Calu3 (cell line): Measurements from ENCODE around the gene SDCBP2. TPM values are rescaled to one million over a fixed set of nuclear protein-coding genes. Genes with fewer than 3 reads are reported as not detected.

Source experiments
- BruUV-seq: library from RNA; stranded (reverse); fragments of 400-500 nt; replicated peaks from 2 replicates; lab custom pipeline; 2021; lab: Mats Ljungman, UMichigan
- CTCF ChIA-PET: fragments of 300-600 bp; sonication (Branson Sonifier 250); formaldehyde crosslinking; loops from one replicate; lab custom pipeline; 2022; ENCODE audit warnings: antibody characterized with exemption; lab: Charles Lee
- DNase-seq: peaks from one replicate; pipeline ENCODE4 v3.0.0; 2022
- H3K27ac Mint-ChIP-seq: one replicate; pipeline ENCODE4 v1.8.0; 2022; ENCODE audit warnings: mixed read lengths; ENCODE audit not compliant: unreplicated experiment
- H3K27me3 Mint-ChIP-seq: one replicate; pipeline ENCODE4 v1.8.0; 2022; ENCODE audit warnings: mixed read lengths; ENCODE audit not compliant: unreplicated experiment
- H3K36me3 Mint-ChIP-seq: one replicate; pipeline ENCODE4 v1.8.0; 2022; ENCODE audit warnings: mild to moderate bottlenecking, moderate library complexity, mixed read lengths; ENCODE audit not compliant: insufficient read depth, unreplicated experiment
- H3K4me1 Mint-ChIP-seq: one replicate; pipeline ENCODE4 v1.8.0; 2022; ENCODE audit warnings: mild to moderate bottlenecking, low read depth, mixed read lengths; ENCODE audit not compliant: unreplicated experiment
- H3K4me3 Mint-ChIP-seq: one replicate; pipeline ENCODE4 v1.8.0; 2022; ENCODE audit warnings: mild to moderate bottlenecking, low read depth, moderate library complexity, mixed read lengths; ENCODE audit not compliant: unreplicated experiment
- H3K9me3 Mint-ChIP-seq: one replicate; pipeline ENCODE4 v1.8.0; 2022; ENCODE audit warnings: low read depth, mixed read lengths; ENCODE audit not compliant: unreplicated experiment
- CTCF ChIP-seq: fragments of 200-600 bp; IDR thresholded peaks from one replicate; pipeline ENCODE4 v1.8.0; 2022; ENCODE audit warnings: antibody characterized with exemption; ENCODE audit not compliant: unreplicated experiment
- intact Hi-C: fragments of 100-400 bp; cut with micrococcal nuclease; formaldehyde crosslinking; loops from one replicate; pipeline ENCODE4 v1.10.0; 2022; ENCODE audit not compliant: unreplicated experiment
- total RNA-seq: library from RNA; stranded (reverse); gene quantifications from 2 replicates; pipeline ENCODE4 v1.2.3, GENCODE V29; 2022

Gene SDCBP2
- total RNA-seq, 1 experiment from 2014 or later = 8.2 TPM

- CTCF ChIA-PET = no interaction called here
- Mint-ChIP-seq H3K9me3 (no peaks in the 10 kb centered on the region), H3K27ac (no peak overlapping the region), H3K27me3 (no peaks in the 10 kb centered on the region), H3K4me3 (no peak overlapping the region), H3K4me1 (no peaks in the 10 kb centered on the region), H3K36me3 (no peaks in the 10 kb centered on the region)
- DNase-seq = no peak
- TF ChIP-seq CTCF = no peak
- no TSS peak for BruUV-seq
- intact Hi-C loops = no loop called here
Measured at GRCh38 chr20:1306316-1307135, 22.4 kb downstream of the SDCBP2 start.

- Mint-ChIP-seq H3K4me1 (peaks cover 8% of the 10 kb centered on the region), H3K27me3 (no peaks in the 10 kb centered on the region), H3K4me3 (no peak overlapping the region), H3K27ac (no peak overlapping the region), H3K9me3 (no peaks in the 10 kb centered on the region), H3K36me3 (peaks cover 8% of the 10 kb centered on the region)
- DNase-seq = no peak
- intact Hi-C loops = no loop called here
- no peak for TF ChIP-seq CTCF
- no TSS peak for BruUV-seq
- CTCF ChIA-PET = no interaction called here
Measured at GRCh38 chr20:1305712-1306111, 23.2 kb downstream of the SDCBP2 start.

- DNase-seq = no peak
- no peak for TF ChIP-seq CTCF
- no TSS peak for BruUV-seq
- Mint-ChIP-seq H3K4me1 (peaks cover 9% of the 10 kb centered on the region), H3K9me3 (no peaks in the 10 kb centered on the region), H3K36me3 (peaks cover 8% of the 10 kb centered on the region), H3K27me3 (no peaks in the 10 kb centered on the region), H3K27ac (no peak overlapping the region), H3K4me3 (no peak overlapping the region)
- CTCF ChIA-PET = no interaction called here
- intact Hi-C loops = no loop called here
Measured at GRCh38 chr20:1304710-1305515, 24.0 kb downstream of the SDCBP2 start.

- no peaks in the 10 kb centered on the region for H3K9me3 Mint-ChIP-seq
- no peak overlapping the region for H3K4me3 Mint-ChIP-seq
- peaks cover 8% of the 10 kb centered on the region for H3K36me3 Mint-ChIP-seq
- peaks cover 9% of the 10 kb centered on the region for H3K4me1 Mint-ChIP-seq
- DNase-seq = no peak
- intact Hi-C loops = no loop called here
- H3K27ac Mint-ChIP-seq = no peak overlapping the region
- no peak for TF ChIP-seq CTCF
- BruUV-seq = no TSS peak
- no peaks in the 10 kb centered on the region for H3K27me3 Mint-ChIP-seq
- CTCF ChIA-PET = no interaction called here
Measured at GRCh38 chr20:1302685-1303541, 26.0 kb downstream of the SDCBP2 start.
